Activated T-helper 1 cell treated with anti-CD3 and anti-CD28 coated beads, Interleukin-12 subunit alpha, Interleukin-12 subunit beta, Interleukin-2, Interleukin-4 antibody, amounts not matched to agents 30 ng/mL and 10 ng/mL and 1 ng/mL, durations not matched to agents 14 hours and 24 hours and 36 hours (primary cell): ENCODE results near the gene BAK1. TPM values are rescaled to one million over a fixed set of nuclear protein-coding genes. Genes with fewer than 3 reads are reported as not detected.

Experiments used
- DNase-seq: peaks from one replicate; pipeline ENCODE4 v3.0.0; 2021; ENCODE audit warnings: low spot score
- H3K27ac Mint-ChIP-seq: one replicate; pipeline ENCODE4 v1.8.0; 2021; ENCODE audit warnings: mild to moderate bottlenecking, mixed read lengths
- H3K27me3 Mint-ChIP-seq: one replicate; pipeline ENCODE4 v1.8.0; 2022; ENCODE audit warnings: mild to moderate bottlenecking, moderate library complexity, mixed read lengths; ENCODE audit not compliant: insufficient read depth
- H3K36me3 Mint-ChIP-seq: one replicate; pipeline ENCODE4 v1.8.0; 2021; ENCODE audit warnings: low read depth, mixed read lengths
- H3K4me1 Mint-ChIP-seq: one replicate; pipeline ENCODE4 v1.8.0; 2021; ENCODE audit warnings: low read depth, mixed read lengths
- H3K4me3 Mint-ChIP-seq: one replicate; pipeline ENCODE4 v1.8.0; 2021; ENCODE audit warnings: mild to moderate bottlenecking, moderate library complexity, mixed read lengths
- H3K9me3 Mint-ChIP-seq: one replicate; pipeline ENCODE4 v1.8.0; 2021; ENCODE audit warnings: mixed read lengths
- intact Hi-C: fragments of 100-400 bp; cut with micrococcal nuclease; formaldehyde crosslinking; loops from one replicate; pipeline ENCODE4 v1.15.1; 2024
- total RNA-seq: library from RNA; stranded (reverse); gene quantifications from 2 replicates; pipeline ENCODE4 v1.2.3, GENCODE V29; 2022

The BAK1 gene
- 67.0 and 67.9 TPM in 2 replicates for total RNA-seq

DNA sequence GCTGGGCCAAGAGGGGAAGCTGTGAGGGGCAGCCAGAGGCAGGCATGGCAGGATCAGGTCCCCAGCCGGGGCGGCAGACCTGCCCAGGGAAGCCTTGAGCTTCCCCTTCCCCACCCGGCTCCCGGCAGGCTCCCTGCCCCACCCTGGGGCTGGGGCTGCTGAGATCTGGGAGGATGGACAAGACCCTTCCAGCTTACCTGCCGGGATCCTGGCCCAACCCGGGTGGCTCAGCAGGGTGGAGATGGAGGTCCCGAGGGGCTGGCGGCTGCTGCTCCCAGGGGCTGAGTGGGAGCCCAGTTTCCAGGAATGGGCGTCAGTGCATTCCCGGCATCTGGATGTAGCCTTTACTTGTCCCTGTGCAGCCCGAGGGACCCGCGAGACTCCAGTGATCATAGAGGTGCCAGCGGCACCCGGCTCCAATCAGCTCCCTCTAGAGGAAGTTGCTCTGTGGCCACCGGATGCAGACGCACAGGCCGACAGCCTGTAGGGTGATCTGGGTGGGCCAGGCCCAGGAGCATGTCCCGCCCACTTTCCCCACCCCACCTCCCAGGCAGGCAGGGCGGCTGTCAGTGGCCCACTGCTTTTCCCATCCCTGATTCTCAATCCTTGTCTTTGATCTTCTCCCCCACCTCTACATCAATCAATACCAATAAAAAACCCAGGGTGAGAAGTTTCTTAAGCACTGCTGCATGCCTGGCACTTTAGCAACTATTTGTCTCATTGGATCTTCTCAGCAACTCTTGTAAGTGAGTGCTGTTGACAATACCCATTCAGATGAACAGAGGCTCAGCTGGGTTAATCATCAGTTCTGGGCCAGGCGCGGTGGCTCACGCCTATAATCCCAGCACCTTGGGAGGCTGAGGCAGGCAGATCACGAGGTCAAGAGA, at the start of gene BAK1:
BAK1 (minus strand) TSS at position 449 of the 887 bp plus-strand sequence. CDS start 2,672 bp downstream, outside the sequence.
- intact Hi-C loops, result loop anchor here (1.0 to 10.0 kb wide), 6 partner anchors 9 to 375 kb away; partner anchors contain the start of genes HSD17B8, KIFC1, LEMD2 and RING1
- Mint-ChIP-seq H3K4me3 (peak within 1 kb of the TSS; percentile 90), H3K27ac (peak within 1 kb of the TSS; percentile 90), H3K4me1 (peaks cover 43% of the 10 kb centered on the region), H3K9me3 (no peaks in the 10 kb centered on the region), H3K27me3 (no peaks in the 10 kb centered on the region), H3K36me3 (peaks cover 21% of the 10 kb centered on the region)
- peak; percentile 81 for DNase-seq

DNA sequence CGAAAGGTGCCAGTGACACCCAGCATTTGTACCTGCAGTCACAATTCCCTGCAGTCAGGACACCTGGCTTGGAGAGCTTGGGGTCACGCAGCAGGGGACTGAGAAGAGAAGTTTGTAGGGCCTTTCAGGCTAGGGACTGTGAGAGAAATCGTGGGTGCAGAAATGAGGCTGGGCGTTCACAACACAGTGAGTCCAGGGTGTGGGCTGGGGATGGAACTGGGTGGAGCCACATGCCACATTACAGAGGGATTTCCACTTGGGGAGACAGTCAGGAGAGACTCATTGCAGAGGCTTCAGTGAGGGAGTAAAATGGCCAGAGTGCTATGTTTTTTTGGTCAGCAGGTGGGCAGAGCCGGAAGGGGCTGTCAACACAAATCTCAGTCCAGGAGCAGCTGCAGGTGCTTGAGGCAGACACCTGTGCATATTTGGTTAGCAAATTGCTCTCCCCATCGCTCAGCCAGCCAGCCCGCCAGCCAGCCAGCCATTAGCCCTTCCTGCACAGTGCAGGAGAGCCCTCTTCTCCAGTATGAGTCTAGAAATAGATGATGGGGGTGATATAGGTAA, 48.4 kb upstream of the BAK1 start:
- Mint-ChIP-seq H3K4me1 (peaks cover 57% of the 10 kb centered on the region), H3K27me3 (no peaks in the 10 kb centered on the region), H3K4me3 (no peak overlapping the region), H3K9me3 (no peaks in the 10 kb centered on the region), H3K36me3 (peaks cover 14% of the 10 kb centered on the region), H3K27ac (peak overlapping the region; percentile 61)
- intact Hi-C loops, result no loop called here
- DNase-seq, result no peak

DNA sequence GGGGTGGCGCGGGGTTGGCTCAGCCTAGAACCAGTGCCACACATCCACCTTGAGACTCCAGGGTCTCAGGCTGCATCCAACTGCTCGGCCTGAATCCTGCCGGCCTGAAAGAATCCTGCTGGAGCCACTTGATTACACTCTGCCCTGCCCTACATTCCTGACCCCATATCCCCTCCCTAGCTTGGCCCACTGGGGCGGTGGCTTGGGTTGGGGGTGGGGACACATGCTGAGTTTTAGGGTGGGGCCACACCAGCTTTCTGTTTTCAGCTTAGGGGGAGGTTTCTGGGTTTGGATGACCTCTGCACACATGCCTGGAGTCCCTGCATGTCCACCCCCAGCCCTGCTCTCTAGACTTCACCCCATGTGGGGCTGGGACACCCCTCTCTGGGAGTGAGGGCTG, 47.8 kb upstream of the BAK1 start:
- no peak overlapping the region for H3K27ac Mint-ChIP-seq
- no peaks in the 10 kb centered on the region for H3K9me3 Mint-ChIP-seq
- intact Hi-C loops, result no loop called here
- no peak overlapping the region for H3K4me3 Mint-ChIP-seq
- peaks cover 14% of the 10 kb centered on the region for H3K36me3 Mint-ChIP-seq
- H3K27me3 Mint-ChIP-seq, result no peaks in the 10 kb centered on the region
- peaks cover 59% of the 10 kb centered on the region for H3K4me1 Mint-ChIP-seq
- no peak for DNase-seq

DNA sequence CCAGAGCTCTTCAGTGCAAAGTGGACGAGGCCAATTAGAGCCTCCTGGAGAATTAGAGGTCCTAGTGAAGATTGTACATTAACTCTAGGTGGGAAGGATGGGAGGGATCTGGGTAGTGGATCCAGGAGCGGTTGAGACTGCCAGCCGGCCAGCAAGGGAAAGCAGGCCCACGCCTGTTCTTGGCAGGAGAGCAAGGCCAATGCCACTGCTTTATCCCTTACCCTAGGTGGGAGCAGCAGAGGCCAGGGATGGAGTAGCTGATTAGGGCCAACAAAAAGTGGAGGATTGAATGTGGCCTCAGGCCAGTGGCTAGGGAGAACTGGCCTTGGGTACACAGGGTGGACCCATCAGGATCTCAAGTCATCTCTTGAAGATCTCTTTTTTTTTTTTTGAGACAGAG, 44.8 kb upstream of the BAK1 start:
- no peak overlapping the region for H3K4me3 Mint-ChIP-seq
- peaks cover 12% of the 10 kb centered on the region for H3K36me3 Mint-ChIP-seq
- H3K4me1 Mint-ChIP-seq, result peaks cover 51% of the 10 kb centered on the region
- intact Hi-C loops, result loop anchor here (5.0 kb wide), 3 partner anchors 198 to 313 kb away; partner anchors contain the start of genes KIFC1 and TAPBP
- H3K9me3 Mint-ChIP-seq, result no peaks in the 10 kb centered on the region
- DNase-seq, result no peak
- H3K27ac Mint-ChIP-seq, result peak overlapping the region; percentile 73
- no peaks in the 10 kb centered on the region for H3K27me3 Mint-ChIP-seq

DNA sequence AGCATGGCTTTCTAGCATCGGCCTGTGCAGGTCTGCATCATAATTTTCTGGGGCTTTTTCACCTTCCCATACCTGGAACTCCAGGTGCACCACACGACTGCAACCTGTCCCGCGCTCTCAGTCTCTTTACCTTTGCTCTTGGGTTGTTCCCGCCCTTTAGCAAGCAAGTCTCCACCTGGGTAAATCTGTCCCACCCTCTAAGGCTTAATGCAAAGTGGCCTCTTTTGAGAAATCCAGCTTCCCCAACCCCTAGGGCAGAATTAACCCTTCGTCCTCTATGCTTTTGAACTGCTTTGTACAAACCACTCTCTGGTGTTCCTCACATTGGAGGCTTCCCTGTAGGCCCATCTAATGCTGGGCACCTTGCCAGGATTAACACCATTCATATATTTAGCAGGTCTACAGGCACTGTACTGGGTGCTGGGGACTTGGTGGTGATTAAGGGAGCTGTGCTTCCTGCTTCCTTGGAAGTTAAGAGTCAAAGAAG, 43.9 kb upstream of the BAK1 start:
- H3K4me1 Mint-ChIP-seq, result peaks cover 55% of the 10 kb centered on the region
- intact Hi-C loops, result loop anchor here (5.0 kb wide), 3 partner anchors 197 to 312 kb away; partner anchors contain the start of genes KIFC1 and TAPBP
- H3K36me3 Mint-ChIP-seq, result peaks cover 12% of the 10 kb centered on the region
- peak overlapping the region; percentile 85 for H3K4me3 Mint-ChIP-seq
- H3K27me3 Mint-ChIP-seq, result no peaks in the 10 kb centered on the region
- no peak for DNase-seq
- H3K9me3 Mint-ChIP-seq, result no peaks in the 10 kb centered on the region
- H3K27ac Mint-ChIP-seq, result peak overlapping the region; percentile 9

DNA sequence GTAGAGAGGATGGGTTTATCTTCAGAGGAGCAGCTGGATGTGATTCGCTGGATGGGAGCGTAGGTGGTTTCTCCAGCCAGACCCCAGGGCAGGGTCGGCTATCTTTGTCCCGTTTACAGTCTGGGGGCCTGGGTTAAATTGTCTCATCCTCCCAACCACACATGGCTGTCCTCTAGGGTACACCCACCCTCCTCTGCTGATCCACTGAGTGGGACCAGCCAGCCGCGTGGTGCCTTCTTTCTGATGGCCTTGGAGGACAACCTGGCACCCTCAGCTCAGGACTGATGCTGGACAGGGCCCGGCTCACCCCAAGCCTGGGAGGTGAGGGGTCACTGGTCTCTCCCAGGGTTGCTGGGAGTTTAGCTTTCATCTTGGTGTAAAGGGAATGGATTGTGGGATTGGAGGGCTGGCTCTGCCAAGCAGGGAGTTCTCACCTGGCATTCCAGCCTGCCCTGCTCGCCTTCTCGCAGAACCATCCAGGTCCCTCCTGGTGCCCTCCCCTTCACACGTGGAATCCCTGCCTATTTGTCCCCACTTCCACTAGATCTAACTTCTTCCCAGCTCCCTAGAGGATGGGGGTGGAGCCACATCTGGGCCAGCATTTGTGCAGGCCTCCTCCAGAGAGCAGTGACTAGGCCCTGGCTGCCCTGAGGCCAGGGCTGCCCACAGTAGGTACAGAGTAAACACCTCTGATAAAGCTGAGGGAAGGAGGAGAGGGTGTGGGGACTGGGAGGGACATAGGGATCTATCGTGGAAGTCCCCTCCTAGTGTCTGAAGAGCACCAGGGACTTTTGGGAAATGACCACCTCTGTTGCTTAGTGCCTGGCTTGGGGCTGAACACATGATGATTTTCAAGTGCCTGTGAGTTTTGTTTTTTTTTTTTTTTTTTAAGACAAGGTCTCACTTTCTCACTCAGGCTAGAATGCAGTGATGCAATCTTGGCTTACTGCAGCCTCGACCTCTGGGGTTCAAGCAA, 42.7 kb upstream of the BAK1 start:
- intact Hi-C loops, result loop anchor here (5.0 kb wide), 3 partner anchors 195 to 310 kb away; partner anchors contain the start of genes KIFC1 and TAPBP
- Mint-ChIP-seq H3K4me1 (peaks cover 49% of the 10 kb centered on the region), H3K27me3 (no peaks in the 10 kb centered on the region), H3K4me3 (peak overlapping the region; percentile 85), H3K36me3 (peaks cover 10% of the 10 kb centered on the region), H3K27ac (peak overlapping the region; percentile 65), H3K9me3 (no peaks in the 10 kb centered on the region)
- no peak for DNase-seq

DNA sequence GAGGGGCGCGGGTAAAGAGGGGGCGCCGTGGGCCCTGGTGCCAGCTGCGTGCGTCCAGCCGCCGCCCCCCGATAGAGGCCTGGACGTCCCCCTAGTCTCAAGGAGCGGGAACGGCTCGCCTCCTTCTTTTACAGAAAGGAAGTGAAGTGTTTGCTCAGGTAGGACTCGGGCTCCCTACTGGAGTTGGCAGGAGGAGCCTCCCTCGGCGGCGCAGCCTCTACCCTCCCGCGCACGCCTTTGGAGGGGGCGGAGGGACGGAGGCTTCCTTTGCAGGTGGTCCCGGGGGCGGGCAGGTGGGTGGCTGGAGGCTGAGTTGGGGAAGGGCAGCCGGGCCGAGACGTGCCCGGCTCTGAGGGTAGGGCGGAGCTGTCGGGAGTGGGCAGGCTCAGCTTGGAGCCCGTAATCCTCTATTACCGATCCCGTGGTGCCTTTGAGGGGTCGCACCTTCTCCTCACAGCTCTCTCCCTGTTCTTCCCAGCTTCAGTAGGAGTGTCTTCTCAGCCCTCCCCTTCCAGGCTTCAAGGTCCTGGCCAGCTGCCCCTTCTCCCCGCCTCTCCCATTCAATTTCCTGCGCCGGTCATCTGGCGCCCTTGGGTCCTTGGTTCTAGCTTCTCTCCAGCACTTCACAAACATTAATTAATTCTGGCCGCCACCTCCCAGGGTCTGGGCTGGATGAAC, 41.8 kb upstream of the BAK1 start:
- H3K4me1 Mint-ChIP-seq, result peaks cover 49% of the 10 kb centered on the region
- H3K27me3 Mint-ChIP-seq, result no peaks in the 10 kb centered on the region
- intact Hi-C loops, result loop anchor here (1.0 to 5.0 kb wide), 10 partner anchors 11 to 414 kb away; partner anchors contain the start of genes KIFC1, RING1, TAPBP and UQCC2

DNA sequence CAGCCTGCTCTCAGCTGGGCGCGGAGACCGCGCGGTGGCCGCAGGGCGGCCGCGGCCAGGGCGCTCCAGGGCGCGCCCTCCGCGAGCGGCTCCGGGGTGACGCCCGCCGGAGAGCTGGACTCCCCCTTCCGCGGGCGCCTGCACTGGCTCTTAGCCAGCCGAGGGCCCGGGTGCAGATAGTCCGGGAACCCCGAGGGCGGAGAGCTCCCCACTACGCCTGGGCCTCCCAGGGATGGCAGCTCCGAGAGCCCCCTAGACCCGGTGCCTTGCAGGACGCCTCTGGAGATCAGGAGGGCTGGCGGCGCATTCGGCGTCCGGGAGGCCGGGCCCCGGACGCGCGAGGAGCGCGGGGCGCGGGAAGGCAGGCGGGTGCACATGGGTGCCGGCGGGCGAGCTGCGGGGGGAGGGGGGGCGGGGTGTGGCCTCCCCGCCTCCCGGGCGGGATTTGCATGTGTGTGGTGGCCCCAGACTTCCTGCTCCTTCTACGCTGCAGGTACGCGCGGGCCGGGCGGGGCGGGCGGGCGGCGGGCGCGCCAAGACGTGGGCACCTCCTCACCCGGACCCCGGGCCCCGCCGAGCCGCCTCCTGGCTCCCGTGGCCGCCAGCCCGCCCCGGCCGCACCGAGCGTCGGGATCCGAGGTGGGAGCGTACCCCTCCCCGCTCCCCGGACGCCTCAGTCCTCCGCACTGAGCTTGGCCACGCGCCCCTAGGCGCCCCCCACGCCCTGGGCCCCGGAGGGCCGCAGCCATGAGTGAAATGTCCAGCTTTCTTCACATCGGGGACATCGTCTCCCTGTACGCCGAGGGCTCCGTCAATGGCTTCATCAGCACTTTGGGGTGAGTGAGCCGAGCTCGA, 41.0 kb upstream of the BAK1 start, which contains the start of gene ITPR3:
ITPR3 (plus strand) TSS at position 467 of the 855 bp plus-strand sequence; CDS start at position 748, 281 bp downstream.
- Mint-ChIP-seq H3K36me3 (peaks cover 10% of the 10 kb centered on the region), H3K27ac (peak within 1 kb of the TSS; percentile 90), H3K9me3 (no peaks in the 10 kb centered on the region), H3K27me3 (no peaks in the 10 kb centered on the region), H3K4me3 (peak within 1 kb of the TSS; percentile 96), H3K4me1 (peaks cover 49% of the 10 kb centered on the region)
- intact Hi-C loops, result loop anchor here (1.0 to 5.0 kb wide), 11 partner anchors 12 to 413 kb away; partner anchors contain the start of genes KIFC1, RING1, TAPBP and UQCC2
- DNase-seq, result peak; percentile 68

More for the DNA sequence above, 41.8 kb upstream of the BAK1 start:
- DNase-seq, result peak; percentile 30
- Mint-ChIP-seq H3K36me3 (peaks cover 10% of the 10 kb centered on the region), H3K9me3 (no peaks in the 10 kb centered on the region), H3K4me3 (peak overlapping the region; percentile 85), H3K27ac (peak overlapping the region; percentile 65)

DNA sequence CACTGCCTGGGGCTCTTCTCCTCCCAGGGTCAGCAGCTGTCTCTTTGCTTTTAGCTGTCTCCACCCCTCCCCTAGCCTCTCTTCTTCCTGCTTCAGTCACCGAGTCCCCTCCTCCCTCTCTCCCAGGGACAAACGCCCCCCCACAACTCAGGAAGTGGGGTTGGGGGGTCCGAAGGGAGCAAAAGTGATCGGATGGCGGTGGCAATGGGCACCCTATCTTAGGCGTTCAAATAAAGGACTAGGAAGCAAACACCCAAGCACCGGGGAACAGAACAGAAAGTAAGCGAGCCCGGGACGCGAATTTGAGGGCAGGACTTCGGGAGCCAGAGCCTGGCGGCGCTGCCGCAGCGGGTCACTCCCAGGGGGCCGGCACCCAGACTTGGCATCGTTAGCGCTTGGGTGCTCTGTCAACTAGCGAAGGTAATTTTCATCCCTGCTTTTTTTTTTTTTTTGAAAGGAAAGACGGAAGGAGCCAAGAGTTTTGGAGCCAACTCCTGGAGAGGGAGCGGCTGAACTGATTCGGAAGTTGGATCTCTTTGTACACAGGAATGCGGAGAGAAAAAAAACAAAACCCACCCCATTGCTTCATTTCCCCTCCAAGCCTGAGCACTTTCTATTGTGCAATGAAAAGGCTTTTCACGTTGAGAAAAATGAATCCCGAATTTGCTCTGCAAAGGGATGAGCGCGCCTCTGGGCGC, 40.2 kb upstream of the BAK1 start:
- Mint-ChIP-seq H3K4me3 (peak overlapping the region; percentile 96), H3K27me3 (no peaks in the 10 kb centered on the region), H3K4me1 (peaks cover 49% of the 10 kb centered on the region), H3K9me3 (no peaks in the 10 kb centered on the region), H3K36me3 (peaks cover 10% of the 10 kb centered on the region), H3K27ac (peak overlapping the region; percentile 90)
- intact Hi-C loops, result loop anchor here (1.0 to 5.0 kb wide), 7 partner anchors 36 to 308 kb away; partner anchors contain the start of genes KIFC1, TAPBP and ZBTB9
- DNase-seq, result peak; percentile 24

DNA sequence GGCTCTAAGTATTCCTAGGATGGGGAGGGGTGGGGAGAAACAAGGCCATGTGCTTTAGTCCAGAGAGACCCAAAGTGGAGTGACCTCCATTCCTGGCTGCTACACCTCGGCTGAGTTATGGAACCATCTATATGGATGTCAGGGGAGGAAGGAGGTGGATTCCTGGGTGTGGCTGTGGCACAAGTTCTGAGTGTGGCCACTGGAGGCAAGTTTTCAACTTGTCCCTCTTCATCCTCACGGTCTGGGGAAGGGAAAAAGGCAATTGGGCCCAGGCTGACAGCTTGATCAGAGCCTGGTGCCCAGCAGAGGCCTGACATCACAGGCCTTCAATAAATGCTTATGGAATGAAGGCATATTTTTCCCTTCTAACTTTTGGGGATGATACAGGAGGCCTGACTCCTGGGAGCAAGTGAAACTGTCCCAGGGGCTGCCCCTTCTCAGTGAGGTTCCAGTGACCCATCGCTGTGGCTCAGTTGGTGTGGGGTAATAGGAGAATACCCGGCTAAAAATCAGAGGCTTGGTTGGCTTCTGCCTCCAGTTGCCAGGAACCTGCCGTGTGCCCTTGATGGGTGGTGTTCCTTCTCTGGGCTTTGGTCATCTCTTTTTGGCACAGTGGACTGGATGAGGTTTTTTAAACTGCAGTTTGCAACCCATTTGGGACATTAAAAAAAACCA, 39.2 kb upstream of the BAK1 start:
- Mint-ChIP-seq H3K36me3 (peaks cover 10% of the 10 kb centered on the region), H3K27ac (no peak overlapping the region), H3K27me3 (peaks cover 2% of the 10 kb centered on the region), H3K4me1 (peaks cover 42% of the 10 kb centered on the region), H3K4me3 (peak overlapping the region; percentile 96), H3K9me3 (no peaks in the 10 kb centered on the region)
- intact Hi-C loops, result no loop called here
- DNase-seq, result no peak
